H1 (cell line): Measurements from ENCODE around the gene SECTM1. TPM values are rescaled to one million over a fixed set of nuclear protein-coding genes. Genes with fewer than 3 reads are reported as not detected.

ENCODE experiments used
- CTCF ChIA-PET: fragments of 300-600 bp; sonication (Branson Sonifier 250); formaldehyde crosslinking; loops from one replicate; lab custom pipeline; 2021; ENCODE audit not compliant: partially characterized antibody; lab: Charles Lee
- POLR2A ChIA-PET: fragments of 300-600 bp; sonication (Branson Sonifier 250); formaldehyde crosslinking; loops from one replicate; lab custom pipeline; 2021; ENCODE audit warnings: inconsistent platforms; ENCODE audit not compliant: partially characterized antibody; lab: Charles Lee
- DNase-seq, 2 experiments: peaks; one replicate each; pipeline versions ENCODE4 v3.0.0 to v3.0.0-alpha.2; 2010 to 2022; ENCODE audit warnings: low spot score in 2 of 2, low read depth in 1 of 2, mixed read lengths in 1 of 2
- FAIRE-seq: peaks from 2 replicates; lab custom pipeline; 2011; peaks lifted over from hg19 to GRCh38; lab: Jason Lieb, UNC
- H2AFZ ChIP-seq: 2 replicates; pipeline ENCODE4 v1.8.1; 2012; ENCODE audit warnings: low read length, inconsistent platforms
- H2AK5ac ChIP-seq: 2 replicates; pipeline ENCODE4 v1.6.1; 2013; ENCODE audit warnings: low read depth, low read length
- H2BK120ac ChIP-seq: replicated peaks from 2 replicates; pipeline ENCODE3; 2013; ENCODE audit warnings: low read depth, low read length, inconsistent platforms
- H2BK12ac ChIP-seq: 2 replicates; pipeline ENCODE4 v1.6.1; 2013; ENCODE audit warnings: low read depth, low read length
- H2BK15ac ChIP-seq: 2 replicates; pipeline ENCODE4 v1.6.1; 2013; ENCODE audit warnings: low read length
- H2BK20ac ChIP-seq: 2 replicates; pipeline ENCODE4 v1.6.1; 2013; ENCODE audit warnings: low read length
- H2BK5ac ChIP-seq: 2 replicates; pipeline ENCODE4 v1.6.1; 2013; ENCODE audit warnings: low read depth, low read length
- H3K14ac ChIP-seq: 2 replicates; pipeline ENCODE4 v1.6.1; 2013; ENCODE audit warnings: inconsistent platforms; ENCODE audit not compliant: insufficient read length
- H3K18ac ChIP-seq: 2 replicates; pipeline ENCODE4 v1.6.1; 2013; ENCODE audit warnings: low read length; ENCODE audit errors: extremely low read depth
- H3K23ac ChIP-seq: 2 replicates; pipeline ENCODE4 v1.6.1; 2013; ENCODE audit warnings: inconsistent platforms; ENCODE audit not compliant: insufficient read length
- H3K23me2 ChIP-seq: 2 replicates; pipeline ENCODE4 v1.6.1; 2013; ENCODE audit warnings: low read depth, low read length
- H3K27ac ChIP-seq: 2 replicates; pipeline ENCODE4 v1.6.1; 2011; ENCODE audit warnings: low read depth, low read length, inconsistent platforms
- H3K27me3 ChIP-seq, 4 experiments: replicated peaks in 1 of 4; 1 replicate in 1 of 4; 2 replicates in 3 of 4; pipeline versions ENCODE4 v1.6.1 to v1.8.1; 2011 to 2013; ENCODE audit warnings: low read length in 3 of 4, mild to moderate bottlenecking in 3 of 4, inconsistent platforms in 2 of 4, mixed read lengths in 2 of 4, moderate library complexity in 1 of 4; ENCODE audit not compliant: control insufficient read depth in 3 of 4, insufficient read depth in 3 of 4; ENCODE audit errors: extremely low read depth in 1 of 4
- H3K36me3 ChIP-seq, 4 experiments: 2 replicates each; pipeline versions ENCODE4 v1.6.1 to v1.8.1; 2011 to 2013; ENCODE audit warnings: mild to moderate bottlenecking in 4 of 4, low read length in 3 of 4, moderate library complexity in 2 of 4, control low read depth in 1 of 4, inconsistent platforms in 1 of 4; ENCODE audit not compliant: insufficient read depth in 4 of 4, control insufficient read depth in 2 of 4
- H3K4ac ChIP-seq: replicated peaks from 2 replicates; pipeline ENCODE3; 2013; ENCODE audit warnings: low read length, low read depth, mixed read lengths, inconsistent platforms; ENCODE audit not compliant: insufficient read length
- H3K4me1 ChIP-seq, 4 experiments: replicated peaks in 1 of 4; 1 replicate in 1 of 4; 2 replicates in 3 of 4; pipeline versions ENCODE4 v1.6.1 to v1.8.1; 2011 to 2013; ENCODE audit warnings: low read length in 3 of 4, inconsistent platforms in 2 of 4, mixed read lengths in 1 of 4; ENCODE audit not compliant: insufficient read depth in 4 of 4, control insufficient read depth in 3 of 4
- H3K4me2 ChIP-seq, 2 experiments: 2 replicates each; pipeline versions ENCODE4 v1.6.1 to v1.8.1; 2011 to 2013; ENCODE audit warnings: low read depth in 2 of 2, low read length in 2 of 2, control low read depth in 1 of 2, inconsistent platforms in 1 of 2, mild to moderate bottlenecking in 1 of 2; ENCODE audit not compliant: insufficient read depth in 1 of 2
- H3K4me3 ChIP-seq, 4 experiments: fragments of 200-600, 300-600 bp in 1 of 4; sonication (generic), shearing (Covaris generic), sonication (Bioruptor Twin) in 1 of 4; 2 replicates each; pipeline versions ENCODE4 v1.5.1 to v1.8.1; 2011 to 2016; ENCODE audit warnings: low read length in 4 of 4, low read depth in 3 of 4, control low read depth in 2 of 4, inconsistent platforms in 2 of 4, mild to moderate bottlenecking in 2 of 4, mixed read lengths in 1 of 4, moderate library complexity in 1 of 4; ENCODE audit not compliant: insufficient read depth in 2 of 4; ENCODE audit errors: extremely low read depth in 1 of 4
- H3K56ac ChIP-seq: replicated peaks from 2 replicates; pipeline ENCODE3; 2013; ENCODE audit warnings: low read depth, mild to moderate bottlenecking, mixed read lengths, low read length, inconsistent platforms; ENCODE audit not compliant: insufficient read length
- H3K79me1 ChIP-seq: 2 replicates; pipeline ENCODE4 v1.6.1; 2013; ENCODE audit warnings: low read depth, low read length, control low read depth
- H3K79me2 ChIP-seq, 2 experiments: 2 replicates each; pipeline versions ENCODE4 v1.6.1 to v1.8.1; 2012 to 2013; ENCODE audit warnings: low read length in 2 of 2, mild to moderate bottlenecking in 2 of 2, inconsistent platforms in 1 of 2; ENCODE audit not compliant: insufficient read depth in 2 of 2, control insufficient read depth in 1 of 2
- H3K9ac ChIP-seq, 4 experiments: replicated peaks in 1 of 4; 1 replicate in 1 of 4; 2 replicates in 3 of 4; pipeline versions ENCODE4 v1.6.1 to v1.8.1; 2011 to 2013; ENCODE audit warnings: low read depth in 3 of 4, low read length in 3 of 4, control low read depth in 2 of 4, mild to moderate bottlenecking in 2 of 4, moderate library complexity in 2 of 4, inconsistent platforms in 1 of 4; ENCODE audit errors: extremely low read depth in 1 of 4
- H3K9me3 ChIP-seq, 2 experiments: 2 replicates each; pipeline versions ENCODE4 v1.6.1 to v1.8.1; 2012 to 2013; ENCODE audit warnings: mild to moderate bottlenecking in 2 of 2, moderate library complexity in 2 of 2, control low read depth in 1 of 2, inconsistent platforms in 1 of 2, low read depth in 1 of 2, low read length in 1 of 2, mixed read lengths in 1 of 2; ENCODE audit not compliant: insufficient read depth in 2 of 2
- H4K20me1 ChIP-seq, 2 experiments: replicated peaks in 1 of 2; 2 replicates each; pipeline versions ENCODE3 to v1.8.1; 2011 to 2013; ENCODE audit warnings: inconsistent platforms in 2 of 2, low read length in 2 of 2, mild to moderate bottlenecking in 1 of 2; ENCODE audit not compliant: insufficient read depth in 2 of 2, control insufficient read depth in 1 of 2
- H4K5ac ChIP-seq: 2 replicates; pipeline ENCODE4 v1.6.1; 2013; ENCODE audit warnings: low read length, low read depth, mixed read lengths, inconsistent platforms; ENCODE audit not compliant: insufficient read length
- H4K8ac ChIP-seq: 2 replicates; pipeline ENCODE4 v1.8.0; 2013; ENCODE audit warnings: mild to moderate bottlenecking, moderate library complexity, low read length, inconsistent platforms; ENCODE audit not compliant: insufficient read depth; ENCODE audit errors: extremely low read depth
- H4K91ac ChIP-seq: replicated peaks from 2 replicates; pipeline ENCODE3; 2013; ENCODE audit warnings: low read length, mixed read lengths, inconsistent platforms; ENCODE audit not compliant: insufficient read length
- ATF2 ChIP-seq: IDR thresholded peaks from 2 replicates; pipeline ENCODE4 v1.6.1; 2012; ENCODE audit warnings: low read length, inconsistent platforms
- CTBP2 ChIP-seq: IDR thresholded peaks from 2 replicates; pipeline ENCODE4 v1.7.0; 2011; ENCODE audit warnings: borderline replicate concordance, mild to moderate bottlenecking, moderate library complexity, mixed read lengths, low read length; ENCODE audit not compliant: insufficient read depth, insufficient read length
- GABPA ChIP-seq: IDR thresholded peaks from 2 replicates; pipeline ENCODE4 v1.6.1; 2011; ENCODE audit warnings: mild to moderate bottlenecking, low read length, moderate library complexity, borderline replicate concordance; ENCODE audit not compliant: insufficient read depth
- HDAC2 ChIP-seq, 2 experiments: fragments of 300-600 bp in 1 of 2; sonication (generic) in 1 of 2; IDR thresholded peaks; 2 replicates each; pipeline ENCODE4 v1.6.1; 2011 to 2012; ENCODE audit warnings: low read depth in 2 of 2, low read length in 2 of 2, mild to moderate bottlenecking in 2 of 2, moderate library complexity in 2 of 2, borderline replicate concordance in 1 of 2, inconsistent platforms in 1 of 2
- POLR2A ChIP-seq, 2 experiments: IDR thresholded peaks; 1 replicate in 1 of 2; 2 replicates in 1 of 2; pipeline ENCODE4 v1.6.1; 2011; ENCODE audit warnings: low read depth in 2 of 2, low read length in 2 of 2, mild to moderate bottlenecking in 2 of 2; ENCODE audit errors: control extremely low read depth in 1 of 2
- TAF1 ChIP-seq: IDR thresholded peaks from 2 replicates; pipeline ENCODE4 v1.6.1; 2011; ENCODE audit warnings: mild to moderate bottlenecking, low read depth, low read length
- TAF7 ChIP-seq: optimal IDR thresholded peaks from 2 replicates; pipeline ENCODE3; 2011; ENCODE audit warnings: low read depth, mild to moderate bottlenecking, inconsistent platforms, low read length, moderate library complexity, borderline replicate concordance
- WGBS, 2 experiments: shearing (Covaris generic) in 1 of 2; methylation state at CpG; one replicate each; pipeline versions ENCODE4 v1.1.6 to v1.1.7; 2013 to 2015; ENCODE audit warnings: low lambda C conversion rate in 2 of 2, mixed read lengths in 2 of 2, inconsistent platforms in 1 of 2, low coverage in 1 of 2, missing lambda C conversion rate in 1 of 2; ENCODE audit not compliant: insufficient replicate concordance in 2 of 2, insufficient coverage in 1 of 2, insufficient read length in 1 of 2; ENCODE audit errors: extremely low coverage in 1 of 2, missing lambda C conversion rate in 1 of 2; 5-methylcytosine and 5-hydroxymethylcytosine counted together
- polyA plus RNA-seq, 7 experiments: library from polyadenylated mRNA; depleted of rRNA in 3 of 7; stranded (reverse) in 5 of 7; unstranded in 2 of 7; fragments of >200 nt in 5 of 7; fragments of 200-250 nt in 2 of 7; gene quantifications; 1 replicate in 5 of 7; 2 replicates in 1 of 7; 4 replicates in 1 of 7; pipeline versions ENCODE4 v1.2.1 to v1.2.3, GENCODE V29; 2011 to 2013; ENCODE audit warnings: missing spikeins in 2 of 7, mixed read lengths in 2 of 7
- total RNA-seq: library from RNA; stranded (reverse); fragmentation: NEBNext Ultra II Directional; extraction: Animal tissue kit (Norgen Biotek cat#: 25700); gene quantifications from 2 replicates; pipeline ENCODE4 v1.2.1, GENCODE V29; 2021

The SECTM1 gene
- total and polyA plus RNA-seq, 2 of the 8 experiments (the other 6 are each of a cell fraction or from before 2014, with no cell fraction given) = 0.20 to 0.65 TPM

GRCh38 chr17:82303944-82304808 is 29.4 kb downstream of the SECTM1 start:
- H2AK5ac ChIP-seq = no peak overlapping the region
- H3K9me3 ChIP-seq = no peaks in the 10 kb centered on the region
- H3K56ac ChIP-seq = no peak overlapping the region
- no peak overlapping the region for H3K9ac ChIP-seq
- no peak overlapping the region for H2BK5ac ChIP-seq
- no peak overlapping the region for H4K5ac ChIP-seq
- no peak overlapping the region for H4K8ac ChIP-seq
- H3K23ac ChIP-seq = no peak overlapping the region
- no peak overlapping the region for H2AFZ ChIP-seq
- H2BK12ac ChIP-seq = no peak overlapping the region
- H3K18ac ChIP-seq = no peak overlapping the region
- H3K27me3 ChIP-seq = no peaks in the 10 kb centered on the region
- no peak for TF ChIP-seq TAF1
- no peak for TF ChIP-seq POLR2A (IDR thresholded peaks at IDR 0.05; ENCODE audit: control extremely low read depth in 1 of 2, low read depth in 2 of 2, low read length in 2 of 2)
- no peak for TF ChIP-seq HDAC2 (IDR thresholded peaks at IDR 0.05; ENCODE audit: borderline replicate concordance in 1 of 2, low read depth in 2 of 2, low read length in 2 of 2)
- TF ChIP-seq GABPA = no peak
- TF ChIP-seq CTBP2 = no peak
- no peak for TF ChIP-seq TAF7
- TF ChIP-seq ATF2 = no peak
- no peaks in the 10 kb centered on the region for H3K79me2 ChIP-seq
- FAIRE-seq (no peak), DNase-seq (peak in 1 of 2 experiments; percentile 43)
- no peak overlapping the region for H3K27ac ChIP-seq
- H3K4ac ChIP-seq = no peak overlapping the region
- H2BK20ac ChIP-seq = no peak overlapping the region
- CTCF ChIA-PET = interaction anchor here (1.0 to 4.7 kb wide), 10 partner anchors 8 to 74 kb away, joined by 3 to 32 read pairs (median 5); partner anchors contain the start of gene CD7
- no peak overlapping the region for H2BK120ac ChIP-seq
- no peak overlapping the region for H4K91ac ChIP-seq
- POLR2A ChIA-PET = interaction anchor here (1.0 to 2.4 kb wide), 5 partner anchors 12 to 145 kb away, joined by 3 to 18 read pairs (median 3); partner anchors contain the start of gene CSNK1D
- H3K4me1 ChIP-seq = no peaks in the 10 kb centered on the region
- WGBS, 2 experiments = 87% methylated on average over 5 of the region's 26 CpGs; no CpG with 5 or more reads in 1 of the 2 experiments
- H3K23me2 ChIP-seq = no peaks in the 10 kb centered on the region
- no peak overlapping the region for H3K14ac ChIP-seq
- no peaks in the 10 kb centered on the region for H3K79me1 ChIP-seq
- H3K4me2 ChIP-seq = no peak overlapping the region
- no peak overlapping the region for H3K4me3 ChIP-seq
- H2BK15ac ChIP-seq = no peak overlapping the region
- no peaks in the 10 kb centered on the region; a peak in 1 of 8 replicates for H3K36me3 ChIP-seq
- no peaks in the 10 kb centered on the region for H4K20me1 ChIP-seq
